Panc1 (cell line): ENCODE data around the gene RARG. TPM values are rescaled to one million over a fixed set of nuclear protein-coding genes. Genes with fewer than 3 reads are reported as not detected.

ENCODE experiments used
- ATAC-seq: fragments of 200-7000 bp; cut with Tn5 transposase; 2 replicates; pipeline ENCODE4 v1.9.1; 2020; ENCODE audit warnings: mild to moderate bottlenecking, moderate library complexity
- BruUV-seq: library from RNA; stranded (reverse); fragments of 400-500 nt; replicated peaks from 2 replicates; lab custom pipeline; 2021; lab: Mats Ljungman, UMichigan
- CTCF ChIA-PET: fragments of 300-600 bp; sonication (Branson Sonifier 250); formaldehyde crosslinking; loops from one replicate; lab custom pipeline; 2022; ENCODE audit warnings: antibody characterized with exemption; lab: Charles Lee
- POLR2A ChIA-PET: fragments of 300-600 bp; sonication (Branson Sonifier 250); formaldehyde crosslinking; loops from one replicate; lab custom pipeline; 2022; ENCODE audit warnings: antibody characterized with exemption; lab: Charles Lee
- DNase-seq: peaks from one replicate; pipeline ENCODE4 v3.0.0-alpha.2; 2010; ENCODE audit warnings: low read depth, low spot score
- H3K27ac ChIP-seq: 2 replicates; pipeline ENCODE4 v1.5.1; 2011; ENCODE audit warnings: mild to moderate bottlenecking, low read length, inconsistent platforms
- H3K27me3 ChIP-seq: fragments of 200-500 bp; sonication (Bioruptor generic); 2 replicates; pipeline ENCODE4 v1.6.0; 2014; ENCODE audit warnings: low read length, inconsistent platforms; ENCODE audit not compliant: control insufficient read depth, insufficient read depth
- H3K36me3 ChIP-seq: fragments of 200-500 bp; sonication (Bioruptor generic); 2 replicates; pipeline ENCODE4 v1.5.1; 2014; ENCODE audit warnings: inconsistent platforms, mild to moderate bottlenecking, low read length, moderate library complexity; ENCODE audit not compliant: control insufficient read depth, insufficient read depth
- H3K4me1 ChIP-seq: 2 replicates; pipeline ENCODE4 v1.5.1; 2011; ENCODE audit warnings: inconsistent platforms, mild to moderate bottlenecking, low read length, moderate library complexity; ENCODE audit not compliant: control insufficient read depth, insufficient read depth
- H3K4me3 ChIP-seq, 2 experiments: 2 replicates each; pipeline ENCODE4 v1.5.1; 2011 to 2012; ENCODE audit warnings: low read depth in 2 of 2, low read length in 2 of 2, mild to moderate bottlenecking in 2 of 2, inconsistent platforms in 1 of 2, moderate library complexity in 1 of 2
- H3K9me3 ChIP-seq: fragments of 200-500 bp; sonication (Bioruptor generic); 2 replicates; pipeline ENCODE4 v1.5.1; 2014; ENCODE audit warnings: low read depth, mild to moderate bottlenecking, inconsistent platforms, low read length, moderate library complexity; ENCODE audit not compliant: control insufficient read depth, insufficient read depth
- POLR2AphosphoS5 ChIP-seq: IDR thresholded peaks from 2 replicates; pipeline ENCODE4 v1.6.1; 2012; ENCODE audit warnings: mild to moderate bottlenecking, low read depth, low read length, moderate library complexity
- SIN3A ChIP-seq: IDR thresholded peaks from 2 replicates; pipeline ENCODE4 v1.6.1; 2012; ENCODE audit warnings: low read depth, mild to moderate bottlenecking, low read length, moderate library complexity, borderline replicate concordance; ENCODE audit not compliant: insufficient read depth
- TCF7L2 ChIP-seq: IDR thresholded peaks from 2 replicates; pipeline ENCODE4 v1.6.1; 2011; ENCODE audit warnings: mild to moderate bottlenecking, low read depth, low read length, inconsistent platforms
- in situ Hi-C: cut with HindIII; loops from 2 replicates; pipeline ENCODE4 v1.10.0; 2016; ENCODE audit warnings: low sequenced_read_pairs, low pct_unique_long_range_greater_than_20kb
- intact Hi-C: fragments of 100-400 bp; cut with micrococcal nuclease; formaldehyde crosslinking; loops from one replicate; pipeline ENCODE4 v1.10.0; 2022; ENCODE audit not compliant: unreplicated experiment
- total RNA-seq: library from RNA; stranded (reverse); gene quantifications from one replicate; pipeline ENCODE4 v1.2.1, GENCODE V29; 2021; ENCODE audit not compliant: unreplicated experiment
- TF ChIP-seq, protein P1 (sequence below), 2 experiments: IDR thresholded peaks; 2 replicates each; pipeline ENCODE4 v1.6.1; 2011 to 2012; ENCODE audit warnings: low read depth in 2 of 2, control low read depth in 1 of 2, low read length in 1 of 2, mild to moderate bottlenecking in 1 of 2, moderate library complexity in 1 of 2; ENCODE audit not compliant: insufficient read depth in 1 of 2
- TF ChIP-seq, protein P2 (sequence below): fragments of 450-650 bp; IDR thresholded peaks from 2 replicates; pipeline ENCODE4 v1.5.1; 2017; ENCODE audit warnings: mild to moderate bottlenecking

RARG gene
- total RNA-seq, 1 experiment from 2014 or later, result 41.2 TPM

DNA sequence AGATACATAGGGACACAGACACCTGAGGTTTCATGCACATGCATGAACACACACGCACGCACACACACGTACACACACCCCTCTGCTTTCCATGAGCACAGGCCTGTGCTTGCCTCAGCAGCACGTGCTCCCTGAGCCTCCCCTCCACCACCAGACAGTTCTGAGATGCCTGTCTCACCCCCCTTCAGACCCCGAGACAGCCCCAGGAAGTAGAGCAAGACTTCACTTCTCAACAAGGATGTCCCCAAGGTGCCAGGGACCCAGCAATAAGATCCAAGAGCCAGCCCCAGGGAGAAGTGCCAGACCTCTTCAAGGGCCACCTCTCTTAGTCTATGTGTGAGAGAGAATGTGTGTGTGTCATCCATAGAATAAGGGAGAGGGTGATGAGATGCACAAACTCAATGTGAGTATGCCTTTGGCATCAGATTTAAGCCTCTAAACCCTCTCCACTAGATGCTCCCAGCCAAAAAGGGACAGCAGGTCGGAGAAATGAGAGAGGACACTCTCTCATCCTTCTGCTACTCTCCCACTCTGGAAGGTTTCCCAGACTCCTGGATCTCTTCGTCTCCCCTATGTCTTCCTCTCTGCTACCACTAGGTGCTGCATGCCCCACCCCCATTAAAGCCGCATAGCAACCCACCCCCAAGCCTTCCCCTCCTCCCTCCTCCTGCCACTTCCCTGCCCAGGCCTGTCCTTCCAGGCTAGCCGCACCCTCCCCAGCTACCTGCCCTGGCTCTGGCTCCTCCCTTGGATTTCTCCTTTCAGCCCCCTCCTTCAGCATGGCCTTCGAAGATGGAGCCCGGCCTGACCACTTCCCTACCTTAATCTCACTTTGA, 7.7 kb downstream of the RARG start:
- no peaks in the 10 kb centered on the region for H3K36me3 ChIP-seq
- POLR2A ChIA-PET, result interaction anchor here (0.6 kb wide), 1 partner anchor 25 kb away, joined by 10 read pairs; no protein-coding TSS in a partner anchor

DNA sequence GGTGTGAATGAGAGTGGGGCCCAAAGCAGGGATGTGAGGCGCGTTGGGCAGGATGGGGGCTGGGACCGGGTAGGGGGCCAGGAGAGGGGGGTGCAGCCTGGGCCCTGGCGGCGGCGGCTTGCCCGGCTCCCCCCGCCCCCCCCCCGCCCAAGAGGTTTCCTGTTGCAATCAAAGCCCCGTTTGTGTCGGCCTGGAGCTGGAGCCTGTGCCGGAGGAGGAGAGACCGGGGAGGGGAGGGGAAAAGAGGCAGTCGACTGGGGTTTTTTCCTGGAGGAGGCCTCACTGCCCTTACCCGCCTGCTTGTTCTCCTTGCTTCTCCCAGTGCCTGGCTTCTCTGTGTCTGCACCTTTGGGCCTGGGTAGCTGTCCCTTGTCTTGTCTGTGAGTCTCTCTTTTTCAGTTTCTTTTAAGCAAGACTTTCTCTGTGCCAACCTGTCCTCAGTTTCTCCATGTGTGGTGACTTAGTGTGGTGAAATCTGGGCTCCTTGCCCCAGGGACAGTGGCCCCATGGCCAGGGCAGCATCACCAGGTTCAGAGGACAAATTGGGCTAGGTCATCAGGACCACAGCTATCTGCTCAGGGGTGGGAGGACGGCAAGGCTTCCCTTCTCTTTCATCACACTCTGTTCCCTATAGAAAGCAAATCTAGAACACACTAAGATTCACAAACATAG, 8.5 kb downstream of the RARG start:
- Histone ChIP-seq H3K4me1 (peaks cover 34% of the 10 kb centered on the region), H3K27ac (peak overlapping the region; percentile 88), H3K9me3 (no peaks in the 10 kb centered on the region), H3K36me3 (no peaks in the 10 kb centered on the region), H3K27me3 (no peaks in the 10 kb centered on the region), H3K4me3 (no peak overlapping the region)
- CTCF ChIA-PET, result interaction anchor here (0.6 kb wide), 2 partner anchors 55 to 122 kb away, joined by 3 to 4 read pairs; no protein-coding TSS in a partner anchor
- no TSS peak for BruUV-seq
- DNase-seq (no peak), ATAC-seq (no peak)
- intact Hi-C loops, result no loop called here
- TF ChIP-seq SIN3A (no peak), TCF7L2 (no peak), POLR2AphosphoS5 (no peak)
- TF ChIP-seq, protein P1, sequence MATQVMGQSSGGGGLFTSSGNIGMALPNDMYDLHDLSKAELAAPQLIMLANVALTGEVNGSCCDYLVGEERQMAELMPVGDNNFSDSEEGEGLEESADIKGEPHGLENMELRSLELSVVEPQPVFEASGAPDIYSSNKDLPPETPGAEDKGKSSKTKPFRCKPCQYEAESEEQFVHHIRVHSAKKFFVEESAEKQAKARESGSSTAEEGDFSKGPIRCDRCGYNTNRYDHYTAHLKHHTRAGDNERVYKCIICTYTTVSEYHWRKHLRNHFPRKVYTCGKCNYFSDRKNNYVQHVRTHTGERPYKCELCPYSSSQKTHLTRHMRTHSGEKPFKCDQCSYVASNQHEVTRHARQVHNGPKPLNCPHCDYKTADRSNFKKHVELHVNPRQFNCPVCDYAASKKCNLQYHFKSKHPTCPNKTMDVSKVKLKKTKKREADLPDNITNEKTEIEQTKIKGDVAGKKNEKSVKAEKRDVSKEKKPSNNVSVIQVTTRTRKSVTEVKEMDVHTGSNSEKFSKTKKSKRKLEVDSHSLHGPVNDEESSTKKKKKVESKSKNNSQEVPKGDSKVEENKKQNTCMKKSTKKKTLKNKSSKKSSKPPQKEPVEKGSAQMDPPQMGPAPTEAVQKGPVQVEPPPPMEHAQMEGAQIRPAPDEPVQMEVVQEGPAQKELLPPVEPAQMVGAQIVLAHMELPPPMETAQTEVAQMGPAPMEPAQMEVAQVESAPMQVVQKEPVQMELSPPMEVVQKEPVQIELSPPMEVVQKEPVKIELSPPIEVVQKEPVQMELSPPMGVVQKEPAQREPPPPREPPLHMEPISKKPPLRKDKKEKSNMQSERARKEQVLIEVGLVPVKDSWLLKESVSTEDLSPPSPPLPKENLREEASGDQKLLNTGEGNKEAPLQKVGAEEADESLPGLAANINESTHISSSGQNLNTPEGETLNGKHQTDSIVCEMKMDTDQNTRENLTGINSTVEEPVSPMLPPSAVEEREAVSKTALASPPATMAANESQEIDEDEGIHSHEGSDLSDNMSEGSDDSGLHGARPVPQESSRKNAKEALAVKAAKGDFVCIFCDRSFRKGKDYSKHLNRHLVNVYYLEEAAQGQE (IDR thresholded peaks at IDR 0.05; ENCODE audit: insufficient read depth in 1 of 2, low read depth in 2 of 2, low read length in 1 of 2), result no peak
- TF ChIP-seq, protein P2, sequence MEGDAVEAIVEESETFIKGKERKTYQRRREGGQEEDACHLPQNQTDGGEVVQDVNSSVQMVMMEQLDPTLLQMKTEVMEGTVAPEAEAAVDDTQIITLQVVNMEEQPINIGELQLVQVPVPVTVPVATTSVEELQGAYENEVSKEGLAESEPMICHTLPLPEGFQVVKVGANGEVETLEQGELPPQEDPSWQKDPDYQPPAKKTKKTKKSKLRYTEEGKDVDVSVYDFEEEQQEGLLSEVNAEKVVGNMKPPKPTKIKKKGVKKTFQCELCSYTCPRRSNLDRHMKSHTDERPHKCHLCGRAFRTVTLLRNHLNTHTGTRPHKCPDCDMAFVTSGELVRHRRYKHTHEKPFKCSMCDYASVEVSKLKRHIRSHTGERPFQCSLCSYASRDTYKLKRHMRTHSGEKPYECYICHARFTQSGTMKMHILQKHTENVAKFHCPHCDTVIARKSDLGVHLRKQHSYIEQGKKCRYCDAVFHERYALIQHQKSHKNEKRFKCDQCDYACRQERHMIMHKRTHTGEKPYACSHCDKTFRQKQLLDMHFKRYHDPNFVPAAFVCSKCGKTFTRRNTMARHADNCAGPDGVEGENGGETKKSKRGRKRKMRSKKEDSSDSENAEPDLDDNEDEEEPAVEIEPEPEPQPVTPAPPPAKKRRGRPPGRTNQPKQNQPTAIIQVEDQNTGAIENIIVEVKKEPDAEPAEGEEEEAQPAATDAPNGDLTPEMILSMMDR, result no peak
- POLR2A ChIA-PET, result interaction anchor here (0.6 kb wide), 3 partner anchors 21 to 1246 kb away, joined by 5 to 10 read pairs (median 5); no protein-coding TSS in a partner anchor
- in situ Hi-C loops, result no loop called here

More for the DNA sequence above, 7.7 kb downstream of the RARG start:
- Histone ChIP-seq H3K4me3 (no peak overlapping the region), H3K27ac (peak overlapping the region; percentile 82), H3K9me3 (no peaks in the 10 kb centered on the region), H3K27me3 (no peaks in the 10 kb centered on the region), H3K4me1 (peaks cover 34% of the 10 kb centered on the region)
- in situ Hi-C loops (no loop called here), intact Hi-C loops (no loop called here)
- CTCF ChIA-PET, result interaction anchor here (0.6 kb wide), 2 partner anchors 54 to 94 kb away, joined by 4 to 9 read pairs; no protein-coding TSS in a partner anchor
- DNase-seq, result no peak
- BruUV-seq, result no TSS peak
- TF ChIP-seq POLR2AphosphoS5 (no peak), SIN3A (no peak)
- ATAC-seq, result no peak
